HFF-Myc (cell line): ENCODE measurements around the gene STEAP4.

Experiments
- DNase-seq: peaks from one replicate; pipeline ENCODE4 v3.0.0-alpha.2; 2011; ENCODE audit warnings: low read depth; ENCODE audit errors: extremely low read depth
- H3K4me3 ChIP-seq: replicated peaks from 2 replicates; pipeline ENCODE4 v1.5.1; 2011; ENCODE audit warnings: low read depth, mild to moderate bottlenecking, control low read depth, low read length
- TF ChIP-seq, protein P1 (sequence below): IDR thresholded peaks from 2 replicates; pipeline ENCODE4 v1.5.1; 2012; ENCODE audit warnings: mild to moderate bottlenecking, low read depth, low read length, control low read depth; ENCODE audit errors: missing control alignments

STEAP4 gene

DNA sequence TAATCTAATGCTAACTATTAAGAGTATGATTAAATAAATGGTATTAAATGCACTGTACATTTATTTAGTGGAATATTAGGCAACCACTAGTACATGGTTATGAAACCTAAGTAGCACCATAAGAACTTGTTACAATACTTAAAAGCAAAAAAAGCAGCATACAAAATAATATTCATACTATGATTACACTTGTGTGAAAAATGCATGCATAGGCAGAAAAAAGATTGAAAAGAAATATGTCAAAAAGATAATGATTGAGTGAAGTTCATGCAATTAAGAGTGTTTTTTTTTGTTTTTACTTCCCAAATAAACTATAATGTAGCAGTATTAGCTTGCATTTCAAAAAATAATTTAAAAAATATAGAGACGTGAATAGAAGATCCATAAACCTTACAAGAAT lies 66.8 kb downstream of the STEAP4 start:
- no peak overlapping the region for H3K4me3 ChIP-seq
- TF ChIP-seq, protein P1, sequence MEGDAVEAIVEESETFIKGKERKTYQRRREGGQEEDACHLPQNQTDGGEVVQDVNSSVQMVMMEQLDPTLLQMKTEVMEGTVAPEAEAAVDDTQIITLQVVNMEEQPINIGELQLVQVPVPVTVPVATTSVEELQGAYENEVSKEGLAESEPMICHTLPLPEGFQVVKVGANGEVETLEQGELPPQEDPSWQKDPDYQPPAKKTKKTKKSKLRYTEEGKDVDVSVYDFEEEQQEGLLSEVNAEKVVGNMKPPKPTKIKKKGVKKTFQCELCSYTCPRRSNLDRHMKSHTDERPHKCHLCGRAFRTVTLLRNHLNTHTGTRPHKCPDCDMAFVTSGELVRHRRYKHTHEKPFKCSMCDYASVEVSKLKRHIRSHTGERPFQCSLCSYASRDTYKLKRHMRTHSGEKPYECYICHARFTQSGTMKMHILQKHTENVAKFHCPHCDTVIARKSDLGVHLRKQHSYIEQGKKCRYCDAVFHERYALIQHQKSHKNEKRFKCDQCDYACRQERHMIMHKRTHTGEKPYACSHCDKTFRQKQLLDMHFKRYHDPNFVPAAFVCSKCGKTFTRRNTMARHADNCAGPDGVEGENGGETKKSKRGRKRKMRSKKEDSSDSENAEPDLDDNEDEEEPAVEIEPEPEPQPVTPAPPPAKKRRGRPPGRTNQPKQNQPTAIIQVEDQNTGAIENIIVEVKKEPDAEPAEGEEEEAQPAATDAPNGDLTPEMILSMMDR = no peak
- DNase-seq = no peak

DNA sequence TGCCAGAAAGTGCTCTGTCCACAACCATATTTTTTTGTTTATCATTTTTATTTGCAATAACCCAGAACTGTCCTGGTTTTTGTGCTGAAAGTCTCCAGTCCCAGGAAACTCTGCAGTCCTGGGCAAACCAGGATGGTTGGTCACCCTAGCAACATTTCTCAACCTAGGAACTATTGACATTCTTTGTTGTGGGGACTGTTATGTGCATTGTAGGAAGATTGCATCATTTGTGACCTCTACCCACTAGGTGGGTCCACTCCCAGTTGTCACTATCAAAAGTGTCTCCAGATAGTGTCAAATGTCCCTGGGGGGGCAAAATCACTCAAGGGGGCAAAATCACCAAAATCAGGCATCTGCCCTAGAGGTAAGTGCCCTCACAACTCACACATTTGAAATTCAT lies 72.9 kb downstream of the STEAP4 start:
- H3K4me3 ChIP-seq = no peak overlapping the region
- DNase-seq = no peak
- TF ChIP-seq, protein P1 = no peak

- TF ChIP-seq, protein P1 = no peak
- no peak for DNase-seq
- no peak overlapping the region for H3K4me3 ChIP-seq
Measured at GRCh38 chr7:88230646-88231045, 76.0 kb downstream of the STEAP4 start.

- no peak for DNase-seq
- TF ChIP-seq, protein P1 = no peak
- H3K4me3 ChIP-seq = no peak overlapping the region
Measured at GRCh38 chr7:88229302-88229995, 77.2 kb downstream of the STEAP4 start.

DNA sequence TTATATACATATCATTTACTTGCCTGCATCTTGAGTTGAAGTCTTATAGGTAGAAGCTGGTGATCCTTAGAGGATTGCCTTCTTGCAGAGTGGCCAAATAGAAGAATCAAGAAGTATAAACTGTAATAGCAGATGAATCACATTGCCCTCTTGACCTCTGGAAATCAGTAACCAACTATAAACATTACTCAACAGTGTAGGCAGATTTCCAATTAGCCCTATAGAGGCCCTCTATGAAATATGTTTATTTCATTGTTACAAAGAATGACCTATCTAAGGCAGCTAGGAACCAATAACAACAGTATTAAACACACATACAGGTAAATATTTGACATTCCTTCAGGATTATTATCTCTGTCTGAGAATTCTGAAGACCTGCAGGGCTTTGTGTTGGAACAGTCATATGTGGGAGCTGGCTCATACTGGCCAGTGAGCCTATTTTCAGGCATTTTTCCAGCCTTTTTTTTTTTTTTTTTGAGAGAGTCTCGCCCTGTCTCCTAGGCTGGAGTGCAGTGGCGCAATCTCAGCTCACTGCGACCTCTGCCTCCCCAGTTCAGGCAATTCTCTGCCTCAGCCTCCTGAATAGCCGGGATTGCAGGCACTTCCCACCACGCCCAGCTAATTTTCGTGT lies 79.7 kb downstream of the STEAP4 start:
- DNase-seq = peak; percentile 26
- TF ChIP-seq, protein P1 = no peak
- H3K4me3 ChIP-seq = no peak overlapping the region

DNA sequence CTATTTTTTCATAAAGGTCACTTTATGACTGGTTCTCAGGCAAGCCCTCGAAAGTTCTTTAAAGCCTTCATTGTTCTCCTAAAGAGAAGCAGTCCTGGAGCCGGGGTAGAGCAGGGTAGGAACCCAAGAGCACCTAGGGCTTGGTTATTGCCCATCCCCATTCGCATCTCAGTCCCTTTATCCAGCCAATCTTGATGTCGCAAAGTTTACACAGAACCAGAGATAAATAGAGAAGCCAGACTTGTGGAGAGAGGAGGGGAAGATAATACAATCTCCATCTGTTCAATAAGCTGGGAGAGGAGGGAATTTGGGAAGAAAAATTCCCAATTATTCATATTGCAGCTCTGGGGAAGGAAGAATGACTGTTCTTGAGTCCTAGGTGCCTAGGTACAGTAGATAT lies 80.5 kb downstream of the STEAP4 start:
- H3K4me3 ChIP-seq = no peak overlapping the region
- TF ChIP-seq, protein P1 = no peak
- no peak for DNase-seq
